Fibroblast of lung (primary cell): ENCODE results near the gene NTSR2. TPM values are rescaled to one million over a fixed set of nuclear protein-coding genes. Genes with fewer than 3 reads are reported as not detected.

Experiments used
- DNase-seq, 2 donors: peaks; one replicate each; pipeline versions ENCODE4 v3.0.0 to v3.0.0-alpha.2; 2010; ENCODE audit warnings: low read depth in 2 of 2
- H2AFZ ChIP-seq: 2 replicates; pipeline ENCODE4 v1.5.1; 2012; ENCODE audit warnings: low read length, control low read depth, inconsistent platforms
- H3K27ac ChIP-seq: 2 replicates; pipeline ENCODE4 v1.5.1; 2011; ENCODE audit warnings: low read length, control low read depth; ENCODE audit not compliant: insufficient read depth
- H3K27me3 ChIP-seq: 2 replicates; pipeline ENCODE4 v1.5.1; 2011; ENCODE audit warnings: mild to moderate bottlenecking, low read length; ENCODE audit not compliant: control insufficient read depth, insufficient read depth
- H3K36me3 ChIP-seq: 2 replicates; pipeline ENCODE4 v1.5.1; 2011; ENCODE audit warnings: low read length; ENCODE audit not compliant: control insufficient read depth, insufficient read depth
- H3K4me1 ChIP-seq: 2 replicates; pipeline ENCODE4 v1.5.1; 2011; ENCODE audit warnings: low read length; ENCODE audit not compliant: control insufficient read depth, insufficient read depth; ENCODE audit errors: extremely low read depth
- H3K4me2 ChIP-seq: 2 replicates; pipeline ENCODE4 v1.5.1; 2011; ENCODE audit warnings: low read length, control low read depth; ENCODE audit not compliant: insufficient read depth; ENCODE audit errors: extremely low read depth
- H3K4me3 ChIP-seq, 4 experiments: fragments of 200-600 bp in 1 of 4; sonication (generic) in 1 of 4; replicated peaks in 1 of 4; 2 replicates each; pipeline ENCODE4 v1.5.1; 2011 to 2016; ENCODE audit warnings: low read length in 4 of 4, low read depth in 3 of 4, mild to moderate bottlenecking in 3 of 4, control low read depth in 2 of 4, inconsistent platforms in 1 of 4, mixed read lengths in 1 of 4; ENCODE audit not compliant: insufficient read depth in 1 of 4; ENCODE audit errors: control extremely low read depth in 1 of 4
- H3K79me2 ChIP-seq: 2 replicates; pipeline ENCODE4 v1.5.1; 2012; ENCODE audit warnings: mild to moderate bottlenecking, low read length, inconsistent platforms; ENCODE audit not compliant: control insufficient read depth, insufficient read depth
- H3K9ac ChIP-seq: 2 replicates; pipeline ENCODE4 v1.5.1; 2011; ENCODE audit warnings: mild to moderate bottlenecking, low read length, control low read depth; ENCODE audit not compliant: insufficient read depth
- H3K9me3 ChIP-seq: 2 replicates; pipeline ENCODE4 v1.5.1; 2012; ENCODE audit warnings: low read depth, low read length; ENCODE audit not compliant: control insufficient read depth, insufficient read depth
- H4K20me1 ChIP-seq: 2 replicates; pipeline ENCODE4 v1.5.1; 2011; ENCODE audit warnings: low read length; ENCODE audit not compliant: control insufficient read depth, insufficient read depth; ENCODE audit errors: extremely low read depth
- EZH2 ChIP-seq: IDR thresholded peaks from 2 replicates; pipeline ENCODE4 v1.5.1; 2012; ENCODE audit warnings: low read length, control low read depth, mild to moderate bottlenecking; ENCODE audit errors: missing control alignments
- polyA plus RNA-seq, 2 donors: library from polyadenylated mRNA; depleted of rRNA in 1 of 2; stranded (reverse) in 1 of 2; unstranded in 1 of 2; fragments of >200 nt; gene quantifications; 2 replicates each; pipeline ENCODE4 v1.2.1, GENCODE V29; 2011 to 2012; ENCODE audit warnings: missing spikeins in 1 of 2
- total RNA-seq: library from RNA; depleted of rRNA; stranded (reverse); fragments of >200 nt; gene quantifications from 2 replicates; pipeline ENCODE4 v1.2.1, GENCODE V29; 2014
- TF ChIP-seq, protein P1 (sequence below), 2 donors: IDR thresholded peaks in 1 of 2; conservative IDR thresholded peaks in 1 of 2; 1 replicate in 1 of 2; 2 replicates in 1 of 2; pipeline ENCODE4 v1.5.1; 2011 to 2012; ENCODE audit warnings: low read length in 2 of 2, control low read depth in 1 of 2, inconsistent platforms in 1 of 2, low read depth in 1 of 2, mild to moderate bottlenecking in 1 of 2

Gene NTSR2
- total and polyA plus RNA-seq, 2 donors (not counting 1 experiment from before 2014, with no cell fraction given), result not detected

DNA sequence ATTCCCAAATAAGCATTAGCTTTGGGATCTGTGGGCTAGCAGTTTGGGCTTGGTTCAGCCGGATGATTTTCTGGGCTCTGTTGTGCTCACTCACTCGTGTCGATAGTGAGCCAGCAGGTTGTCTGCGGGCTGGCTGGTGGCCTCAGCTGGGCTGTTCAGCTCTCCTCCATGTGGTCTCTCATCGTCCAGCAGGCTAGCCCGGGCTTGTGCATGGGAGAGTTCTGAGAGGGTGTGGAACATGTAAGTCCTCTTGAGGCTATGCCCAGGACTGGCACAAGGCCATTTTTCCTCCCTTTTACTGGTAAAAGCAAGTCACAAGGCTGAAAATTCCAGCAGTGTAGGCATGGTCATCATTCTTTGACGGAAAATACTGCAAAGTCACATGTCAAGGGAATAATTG, 38.5 kb downstream of the NTSR2 start:
- H3K79me2 ChIP-seq, result no peaks in the 10 kb centered on the region
- TF ChIP-seq, protein P1, sequence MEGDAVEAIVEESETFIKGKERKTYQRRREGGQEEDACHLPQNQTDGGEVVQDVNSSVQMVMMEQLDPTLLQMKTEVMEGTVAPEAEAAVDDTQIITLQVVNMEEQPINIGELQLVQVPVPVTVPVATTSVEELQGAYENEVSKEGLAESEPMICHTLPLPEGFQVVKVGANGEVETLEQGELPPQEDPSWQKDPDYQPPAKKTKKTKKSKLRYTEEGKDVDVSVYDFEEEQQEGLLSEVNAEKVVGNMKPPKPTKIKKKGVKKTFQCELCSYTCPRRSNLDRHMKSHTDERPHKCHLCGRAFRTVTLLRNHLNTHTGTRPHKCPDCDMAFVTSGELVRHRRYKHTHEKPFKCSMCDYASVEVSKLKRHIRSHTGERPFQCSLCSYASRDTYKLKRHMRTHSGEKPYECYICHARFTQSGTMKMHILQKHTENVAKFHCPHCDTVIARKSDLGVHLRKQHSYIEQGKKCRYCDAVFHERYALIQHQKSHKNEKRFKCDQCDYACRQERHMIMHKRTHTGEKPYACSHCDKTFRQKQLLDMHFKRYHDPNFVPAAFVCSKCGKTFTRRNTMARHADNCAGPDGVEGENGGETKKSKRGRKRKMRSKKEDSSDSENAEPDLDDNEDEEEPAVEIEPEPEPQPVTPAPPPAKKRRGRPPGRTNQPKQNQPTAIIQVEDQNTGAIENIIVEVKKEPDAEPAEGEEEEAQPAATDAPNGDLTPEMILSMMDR (conservative IDR thresholded peaks at IDR 0.05 in 1 of 2, IDR thresholded peaks at IDR 0.05 in 1 of 2; ENCODE audit: low read depth in 1 of 2, low read length in 2 of 2), result no peak
- no peak for TF ChIP-seq EZH2
- no peaks in the 10 kb centered on the region for H3K36me3 ChIP-seq
- H3K9me3 ChIP-seq, result no peaks in the 10 kb centered on the region
- no peak overlapping the region for H3K4me3 ChIP-seq
- H2AFZ ChIP-seq, result no peak overlapping the region
- H3K9ac ChIP-seq, result no peak overlapping the region
- no peaks in the 10 kb centered on the region for H3K27me3 ChIP-seq
- H3K4me2 ChIP-seq, result no peak overlapping the region
- DNase-seq, result no peak
- no peak overlapping the region for H3K27ac ChIP-seq
- H4K20me1 ChIP-seq, result no peaks in the 10 kb centered on the region
- no peaks in the 10 kb centered on the region for H3K4me1 ChIP-seq

DNA sequence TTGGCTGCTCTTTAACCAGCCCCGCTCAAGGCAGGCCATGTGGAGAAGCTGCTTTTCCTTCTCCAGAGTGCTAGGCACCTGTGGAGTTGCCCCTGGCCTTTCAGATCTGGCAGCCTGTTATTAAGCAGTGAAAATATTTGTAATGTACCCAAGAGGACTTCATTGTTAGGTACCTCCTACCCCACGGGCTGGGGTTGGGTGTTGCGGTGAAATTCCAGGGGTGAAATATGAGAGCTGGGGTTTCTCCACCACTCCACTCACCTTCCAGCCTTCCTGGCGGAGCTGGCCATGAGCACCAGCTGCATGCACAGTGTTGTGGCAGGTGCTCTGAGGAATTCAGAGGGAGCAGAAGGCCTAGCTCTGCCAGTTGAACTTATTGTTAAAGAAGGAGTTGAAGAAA, 39.1 kb downstream of the NTSR2 start:
- no peaks in the 10 kb centered on the region for H3K4me1 ChIP-seq
- no peak for TF ChIP-seq EZH2
- TF ChIP-seq, protein P1 (conservative IDR thresholded peaks at IDR 0.05 in 1 of 2, IDR thresholded peaks at IDR 0.05 in 1 of 2; ENCODE audit: low read depth in 1 of 2, low read length in 2 of 2), result no peak
- H4K20me1 ChIP-seq, result no peaks in the 10 kb centered on the region
- no peak overlapping the region for H3K9ac ChIP-seq
- DNase-seq, result no peak
- H3K4me2 ChIP-seq, result no peak overlapping the region
- H3K27ac ChIP-seq, result no peak overlapping the region
- no peaks in the 10 kb centered on the region for H3K79me2 ChIP-seq
- no peak overlapping the region for H2AFZ ChIP-seq
- H3K9me3 ChIP-seq, result no peaks in the 10 kb centered on the region
- H3K36me3 ChIP-seq, result no peaks in the 10 kb centered on the region
- no peaks in the 10 kb centered on the region for H3K27me3 ChIP-seq
- H3K4me3 ChIP-seq, result no peak overlapping the region

DNA sequence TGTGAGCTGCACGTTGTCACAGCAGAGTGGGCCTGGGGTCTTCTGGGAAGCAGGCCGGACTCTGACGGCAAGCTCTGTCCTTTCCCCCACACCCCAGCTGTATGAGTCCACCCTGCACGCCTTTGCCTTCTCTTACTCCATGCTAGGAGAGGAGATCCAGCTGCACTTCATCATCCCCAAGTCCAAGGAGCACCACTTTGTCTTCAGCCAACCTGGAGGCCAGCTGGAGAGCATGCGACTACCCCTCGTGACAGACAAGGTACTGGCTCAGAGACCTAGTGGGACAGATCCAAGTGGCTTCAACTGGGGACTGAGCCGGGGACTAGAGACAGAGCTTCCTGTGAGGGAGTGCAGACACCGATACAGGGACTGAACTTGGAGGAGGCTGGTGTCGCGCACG, 40.1 kb downstream of the NTSR2 start:
- no peak for DNase-seq
- H3K4me2 ChIP-seq, result no peak overlapping the region
- no peaks in the 10 kb centered on the region for H3K9me3 ChIP-seq
- TF ChIP-seq EZH2, result no peak
- TF ChIP-seq, protein P1 (conservative IDR thresholded peaks at IDR 0.05 in 1 of 2, IDR thresholded peaks at IDR 0.05 in 1 of 2; ENCODE audit: low read depth in 1 of 2, low read length in 2 of 2), result no peak
- H3K36me3 ChIP-seq, result no peaks in the 10 kb centered on the region
- H3K27me3 ChIP-seq, result no peaks in the 10 kb centered on the region
- no peak overlapping the region for H3K4me3 ChIP-seq
- H3K27ac ChIP-seq, result no peak overlapping the region
- H3K4me1 ChIP-seq, result no peaks in the 10 kb centered on the region
- no peaks in the 10 kb centered on the region for H3K79me2 ChIP-seq
- H2AFZ ChIP-seq, result no peak overlapping the region
- no peak overlapping the region for H3K9ac ChIP-seq
- H4K20me1 ChIP-seq, result no peaks in the 10 kb centered on the region
